ENCODE results near the gene PLCG1.

DNA sequence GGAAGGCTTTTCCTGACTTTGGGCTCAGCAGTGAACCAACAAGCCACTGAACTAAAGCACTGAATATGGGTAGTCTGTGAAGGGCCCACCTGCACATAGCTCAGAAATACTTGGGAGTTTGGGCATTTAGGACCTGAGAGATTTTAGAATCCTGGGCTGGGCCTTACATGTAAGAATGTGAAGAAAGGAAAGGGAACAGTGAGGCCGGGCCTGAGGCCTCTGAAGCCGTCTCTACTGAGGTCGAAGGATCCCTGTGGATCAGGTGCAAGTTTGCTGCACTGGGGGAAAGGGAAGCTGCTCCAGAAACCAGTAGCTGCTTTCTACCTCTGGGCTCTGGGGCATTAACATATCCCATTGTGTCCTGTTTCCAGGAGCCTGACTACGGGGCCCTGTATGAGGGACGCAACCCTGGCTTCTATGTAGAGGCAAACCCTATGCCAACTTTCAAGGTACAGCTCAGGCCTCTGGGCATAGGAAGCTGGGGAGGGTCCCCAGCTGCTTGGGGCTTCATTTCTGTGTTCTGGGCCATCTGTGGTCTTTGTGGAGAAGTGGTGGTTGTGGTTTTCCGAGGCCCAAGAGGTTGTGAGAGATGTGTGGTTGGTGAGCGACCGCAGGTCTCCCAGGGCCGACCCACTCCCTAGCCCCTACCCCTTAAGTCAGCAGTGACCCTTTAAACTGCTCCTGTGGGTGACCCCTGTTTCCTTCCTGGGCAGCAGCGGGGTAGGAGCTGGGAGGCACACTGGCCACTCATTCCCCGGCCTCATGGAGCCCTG, 30.3 kb downstream of the PLCG1 start:
- TF ChIP-seq, protein P1, sequence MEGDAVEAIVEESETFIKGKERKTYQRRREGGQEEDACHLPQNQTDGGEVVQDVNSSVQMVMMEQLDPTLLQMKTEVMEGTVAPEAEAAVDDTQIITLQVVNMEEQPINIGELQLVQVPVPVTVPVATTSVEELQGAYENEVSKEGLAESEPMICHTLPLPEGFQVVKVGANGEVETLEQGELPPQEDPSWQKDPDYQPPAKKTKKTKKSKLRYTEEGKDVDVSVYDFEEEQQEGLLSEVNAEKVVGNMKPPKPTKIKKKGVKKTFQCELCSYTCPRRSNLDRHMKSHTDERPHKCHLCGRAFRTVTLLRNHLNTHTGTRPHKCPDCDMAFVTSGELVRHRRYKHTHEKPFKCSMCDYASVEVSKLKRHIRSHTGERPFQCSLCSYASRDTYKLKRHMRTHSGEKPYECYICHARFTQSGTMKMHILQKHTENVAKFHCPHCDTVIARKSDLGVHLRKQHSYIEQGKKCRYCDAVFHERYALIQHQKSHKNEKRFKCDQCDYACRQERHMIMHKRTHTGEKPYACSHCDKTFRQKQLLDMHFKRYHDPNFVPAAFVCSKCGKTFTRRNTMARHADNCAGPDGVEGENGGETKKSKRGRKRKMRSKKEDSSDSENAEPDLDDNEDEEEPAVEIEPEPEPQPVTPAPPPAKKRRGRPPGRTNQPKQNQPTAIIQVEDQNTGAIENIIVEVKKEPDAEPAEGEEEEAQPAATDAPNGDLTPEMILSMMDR (conservative IDR thresholded peaks at IDR 0.05; ENCODE audit: low read depth in 2 of 2) = no peak
- no peak for TF ChIP-seq POLR2AphosphoS5 (IDR thresholded peaks at IDR 0.05; ENCODE audit: low read depth)
- TF ChIP-seq EZH2 (IDR thresholded peaks at IDR 0.05; ENCODE audit: low read depth, unreplicated experiment) = no peak
- no peak for TF ChIP-seq CREB1 (CRISPR knock-in tag; IDR thresholded peaks at IDR 0.05; ENCODE audit: low read depth)
- no peak for TF ChIP-seq JUNB (IDR thresholded peaks at IDR 0.05; ENCODE audit: unreplicated experiment)
- TF ChIP-seq, protein P2, sequence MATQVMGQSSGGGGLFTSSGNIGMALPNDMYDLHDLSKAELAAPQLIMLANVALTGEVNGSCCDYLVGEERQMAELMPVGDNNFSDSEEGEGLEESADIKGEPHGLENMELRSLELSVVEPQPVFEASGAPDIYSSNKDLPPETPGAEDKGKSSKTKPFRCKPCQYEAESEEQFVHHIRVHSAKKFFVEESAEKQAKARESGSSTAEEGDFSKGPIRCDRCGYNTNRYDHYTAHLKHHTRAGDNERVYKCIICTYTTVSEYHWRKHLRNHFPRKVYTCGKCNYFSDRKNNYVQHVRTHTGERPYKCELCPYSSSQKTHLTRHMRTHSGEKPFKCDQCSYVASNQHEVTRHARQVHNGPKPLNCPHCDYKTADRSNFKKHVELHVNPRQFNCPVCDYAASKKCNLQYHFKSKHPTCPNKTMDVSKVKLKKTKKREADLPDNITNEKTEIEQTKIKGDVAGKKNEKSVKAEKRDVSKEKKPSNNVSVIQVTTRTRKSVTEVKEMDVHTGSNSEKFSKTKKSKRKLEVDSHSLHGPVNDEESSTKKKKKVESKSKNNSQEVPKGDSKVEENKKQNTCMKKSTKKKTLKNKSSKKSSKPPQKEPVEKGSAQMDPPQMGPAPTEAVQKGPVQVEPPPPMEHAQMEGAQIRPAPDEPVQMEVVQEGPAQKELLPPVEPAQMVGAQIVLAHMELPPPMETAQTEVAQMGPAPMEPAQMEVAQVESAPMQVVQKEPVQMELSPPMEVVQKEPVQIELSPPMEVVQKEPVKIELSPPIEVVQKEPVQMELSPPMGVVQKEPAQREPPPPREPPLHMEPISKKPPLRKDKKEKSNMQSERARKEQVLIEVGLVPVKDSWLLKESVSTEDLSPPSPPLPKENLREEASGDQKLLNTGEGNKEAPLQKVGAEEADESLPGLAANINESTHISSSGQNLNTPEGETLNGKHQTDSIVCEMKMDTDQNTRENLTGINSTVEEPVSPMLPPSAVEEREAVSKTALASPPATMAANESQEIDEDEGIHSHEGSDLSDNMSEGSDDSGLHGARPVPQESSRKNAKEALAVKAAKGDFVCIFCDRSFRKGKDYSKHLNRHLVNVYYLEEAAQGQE (IDR thresholded peaks at IDR 0.05; ENCODE audit: unreplicated experiment) = no peak

All from GM23338 (cell line).